Umbilical cord (tissue), 2 donors: ENCODE measurements around the gene OMA1. TPM values are rescaled to one million over a fixed set of nuclear protein-coding genes. Genes with fewer than 3 reads are reported as not detected.

ENCODE experiments used
- DNase-seq: peaks from one replicate; pipeline ENCODE4 v3.0.0-alpha.2; 2015; ENCODE audit warnings: low spot score
- total RNA-seq: library from RNA; depleted of rRNA; stranded (reverse); fragments of >200 nt; gene quantifications from one replicate; pipeline ENCODE4 v1.2.3, GENCODE V29; 2014; ENCODE audit warnings: low replicate concordance; ENCODE audit not compliant: insufficient read depth

OMA1 gene
- total RNA-seq, 1 donor from 2014 or later, result 49.6 TPM

DNA sequence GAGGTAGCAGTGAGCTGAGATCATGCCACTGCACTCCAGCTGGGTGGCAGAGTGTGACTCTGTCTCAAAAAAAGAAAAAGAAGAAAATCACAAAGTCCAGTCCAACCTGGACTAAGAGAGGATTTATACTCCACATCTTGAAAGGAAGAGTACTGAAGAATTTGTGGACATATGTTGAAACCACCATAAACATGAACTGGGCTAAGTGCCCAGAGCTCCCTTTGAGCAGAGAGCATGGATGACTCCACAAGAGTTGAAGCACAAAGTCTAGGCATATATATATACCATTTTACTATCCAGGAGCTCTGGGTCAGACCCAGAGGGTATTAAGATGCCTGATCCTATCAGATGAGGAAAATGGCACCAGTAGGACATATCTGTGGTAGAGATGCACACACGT is 86.6 kb downstream of the OMA1 start:
- no peak for DNase-seq

- no peak for DNase-seq
These were observed 89.4 kb downstream of the OMA1 start for GRCh38 chr1:58457023-58457635.

- DNase-seq, result peak; percentile 48
These were observed 90.1 kb downstream of the OMA1 start for GRCh38 chr1:58456470-58456869.

GRCh38 chr1:58454807-58455206 is 91.7 kb downstream of the OMA1 start:
- no peak for DNase-seq

GRCh38 chr1:58454385-58454784 is 92.1 kb downstream of the OMA1 start:
- DNase-seq, result no peak

- no peak for DNase-seq
These were observed 94.8 kb downstream of the OMA1 start for GRCh38 chr1:58451560-58452191.

- DNase-seq, result peak; percentile 71
These were observed 98.6 kb downstream of the OMA1 start for GRCh38 chr1:58447886-58448285.

GRCh38 chr1:58447042-58447441 is 99.5 kb downstream of the OMA1 start:
- DNase-seq, result no peak

DNA sequence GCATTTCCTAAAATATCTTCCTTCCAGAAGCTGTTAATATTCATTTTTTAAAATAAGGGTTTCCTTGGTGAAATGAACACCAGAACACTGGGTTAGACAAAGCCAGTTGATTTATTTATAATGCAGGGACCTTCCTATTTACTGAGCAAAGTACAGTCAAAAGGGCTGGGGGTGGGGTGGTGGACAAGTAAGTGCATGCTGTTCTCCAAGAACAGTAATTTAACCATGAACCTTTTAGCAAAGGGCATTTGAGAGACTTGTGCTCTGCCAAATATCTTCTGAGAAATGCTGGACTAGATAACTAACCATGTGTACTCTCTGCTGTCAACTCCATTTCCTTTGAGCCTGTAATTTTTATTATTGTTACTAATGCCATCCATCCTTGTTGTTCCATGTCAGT is 100.2 kb downstream of the OMA1 start:
- DNase-seq, result peak; percentile 53

- no peak for DNase-seq
These were observed 102.3 kb downstream of the OMA1 start for GRCh38 chr1:58443986-58444868.

- peak; percentile 23 for DNase-seq
These were observed 104.4 kb downstream of the OMA1 start for GRCh38 chr1:58442114-58442513.

DNA sequence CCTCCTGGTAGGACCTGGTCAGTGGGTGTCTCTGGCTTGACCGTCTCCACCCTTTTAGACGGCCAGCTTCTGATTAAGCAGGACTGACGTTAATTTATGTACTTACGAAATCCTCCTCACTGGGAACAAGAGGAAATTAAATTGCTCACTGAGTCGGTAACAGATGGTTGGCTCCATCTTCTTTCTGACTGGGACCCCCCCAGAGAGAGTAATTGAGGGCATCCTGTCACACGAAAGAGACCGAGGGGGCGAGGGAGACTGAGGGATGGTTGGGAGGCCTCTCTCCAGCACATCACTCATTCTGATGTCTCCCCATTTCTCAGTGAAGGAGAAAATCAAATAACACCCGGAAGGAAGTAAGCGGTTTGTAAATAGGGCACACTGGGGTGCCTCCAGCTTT is 104.8 kb downstream of the OMA1 start:
- no peak for DNase-seq

DNA sequence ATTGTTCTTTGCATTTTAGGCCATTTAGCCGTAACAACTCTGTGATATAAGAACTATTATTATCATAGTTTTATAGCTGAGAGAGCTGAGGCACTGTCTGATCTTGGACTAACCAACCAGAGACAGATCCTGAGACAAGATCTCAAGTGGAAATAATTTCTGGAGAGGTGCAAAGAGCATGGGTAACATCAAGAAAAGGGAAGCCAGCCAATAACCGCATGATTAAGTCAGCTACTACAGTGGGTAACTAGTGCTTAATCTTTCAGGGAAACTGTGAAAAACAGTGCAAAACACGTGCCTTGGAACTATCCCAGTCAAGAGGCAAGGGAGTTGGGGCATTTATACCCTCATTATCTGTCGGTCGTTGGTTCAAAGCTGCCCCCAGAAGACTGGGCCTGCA is 105.8 kb downstream of the OMA1 start:
- no peak for DNase-seq

DNA sequence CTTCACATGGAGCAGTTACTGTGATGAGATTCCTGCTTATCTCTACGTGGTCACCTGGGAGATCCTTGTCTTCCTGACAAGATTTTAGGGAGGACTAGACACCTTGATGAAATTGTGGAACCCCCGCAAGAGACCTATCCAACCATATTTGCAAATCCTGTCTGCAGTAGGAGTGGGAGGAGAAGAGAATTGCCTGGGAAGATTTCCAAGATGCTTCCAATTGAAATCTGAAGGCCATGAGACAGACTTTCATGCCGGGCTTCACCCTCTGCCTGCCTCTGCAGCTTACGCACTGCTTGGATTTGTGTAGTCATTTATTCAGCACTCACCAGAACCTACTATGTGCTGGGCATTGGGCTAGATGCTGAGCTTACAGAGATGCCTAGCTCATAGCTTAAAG is 106.6 kb downstream of the OMA1 start:
- DNase-seq, result no peak

GRCh38 chr1:58438468-58438867 is 108.1 kb downstream of the OMA1 start:
- DNase-seq, result no peak

DNA sequence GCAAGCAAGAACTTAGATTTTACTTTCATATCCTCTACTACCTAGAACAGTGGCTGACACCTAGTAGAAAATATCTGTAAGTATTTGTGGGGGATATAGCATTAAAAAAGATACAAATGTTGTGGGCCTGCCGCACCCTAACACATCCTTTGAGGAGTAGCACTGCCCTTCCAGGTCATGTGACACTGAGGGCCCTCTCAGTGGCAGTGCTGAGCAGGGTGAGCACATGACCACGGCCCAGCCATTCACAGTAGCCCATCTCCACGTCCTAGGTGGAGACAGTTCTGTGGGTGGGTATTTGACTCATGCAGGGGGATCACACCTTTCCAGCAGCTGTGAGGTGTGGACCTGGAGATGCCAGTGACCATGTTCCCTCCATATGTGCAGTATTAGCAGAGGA is 108.9 kb downstream of the OMA1 start:
- DNase-seq, result no peak

DNA sequence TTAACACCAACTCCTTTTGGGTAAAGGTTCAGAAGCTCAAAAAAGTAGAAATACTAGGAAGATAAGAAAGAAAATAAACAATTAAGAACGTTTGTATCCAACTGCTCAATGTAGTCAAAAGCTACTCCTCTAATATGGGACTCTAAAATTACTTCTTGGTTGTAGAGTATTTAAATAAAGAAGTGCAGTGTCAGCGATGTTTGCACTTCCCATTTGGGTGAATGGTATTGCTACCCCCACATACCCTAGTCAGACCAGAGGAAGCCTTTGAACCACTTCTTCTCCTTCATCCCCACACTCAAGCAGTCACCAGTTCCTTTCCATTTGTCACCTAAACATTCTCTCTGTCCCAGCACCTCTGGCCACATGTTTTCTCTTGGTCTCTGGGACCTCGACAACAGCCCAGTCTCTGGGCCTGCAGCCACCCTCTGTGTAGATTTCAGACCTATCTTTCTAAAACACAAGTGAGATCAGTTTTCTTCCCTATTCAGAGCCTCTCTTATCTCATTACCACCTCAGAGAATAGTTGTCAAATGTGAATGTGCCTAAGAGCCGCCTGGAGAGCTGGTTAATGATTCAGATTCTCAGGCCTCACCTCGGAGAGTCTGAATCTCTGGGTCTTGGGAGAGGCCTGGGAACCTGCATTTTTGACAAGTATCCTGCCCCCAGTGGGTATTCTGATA is 109.8 kb downstream of the OMA1 start:
- no peak for DNase-seq

GRCh38 chr1:58435376-58435775 is 111.2 kb downstream of the OMA1 start:
- DNase-seq, result no peak

GRCh38 chr1:58434607-58435006 is 111.9 kb downstream of the OMA1 start:
- DNase-seq, result no peak

DNA sequence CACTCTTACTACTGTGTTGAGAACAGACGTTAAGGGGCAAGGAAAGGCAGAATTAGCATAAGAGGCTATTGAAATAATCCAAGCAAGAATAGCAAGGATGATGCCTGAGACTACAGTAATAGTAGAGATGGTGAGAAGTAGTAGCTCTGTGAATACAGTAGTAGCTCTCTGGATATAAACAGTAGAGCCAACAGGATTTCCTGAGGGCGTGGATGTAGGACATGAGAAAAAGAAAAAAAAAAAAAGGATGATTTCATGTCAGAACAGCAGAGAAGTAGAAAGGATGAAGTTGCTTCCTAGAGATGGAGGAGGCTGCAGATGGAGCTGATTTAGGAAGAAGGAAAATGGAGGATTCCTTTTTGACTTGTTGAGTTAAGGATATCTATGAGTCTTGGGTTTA is 112.3 kb downstream of the OMA1 start:
- no peak for DNase-seq

- peak; percentile 40 for DNase-seq
These were observed 113.5 kb downstream of the OMA1 start for GRCh38 chr1:58432851-58433668.
